Smooth muscle cell (in vitro differentiated cells): ENCODE data around the gene GLI3. TPM values are rescaled to one million over a fixed set of nuclear protein-coding genes. Genes with fewer than 3 reads are reported as not detected.

ENCODE experiments used
- DNase-seq: peaks from one replicate; lab custom pipeline; 2025; ENCODE audit not compliant: unreplicated experiment; lab: John Stamatoyannopoulos, UW
- H2AFZ ChIP-seq: fragments of 200-600 bp; sonication (generic); 2 replicates; pipeline ENCODE4 v1.6.0; 2016; ENCODE audit warnings: antibody characterized with exemption, low read depth, mild to moderate bottlenecking
- H3F3A ChIP-seq: fragments of 200-600 bp; sonication (generic); 2 replicates; pipeline ENCODE4 v1.6.0; 2017; ENCODE audit warnings: antibody characterized with exemption, low read depth
- H3K27ac ChIP-seq: fragments of 200-600 bp; sonication (generic); 2 replicates; pipeline ENCODE4 v1.5.1; 2016; ENCODE audit warnings: low read depth, mild to moderate bottlenecking
- H3K27me3 ChIP-seq: fragments of 200-600 bp; sonication (generic); 2 replicates; pipeline ENCODE4 v1.6.1; 2016; ENCODE audit warnings: low read depth, mild to moderate bottlenecking
- H3K36me3 ChIP-seq: fragments of 200-600 bp; sonication (generic); 2 replicates; pipeline ENCODE4 v1.5.1; 2016; ENCODE audit warnings: low read depth
- H3K4me1 ChIP-seq: fragments of 200-600 bp; sonication (generic); 2 replicates; pipeline ENCODE4 v1.5.1; 2016; ENCODE audit warnings: low read depth
- H3K4me2 ChIP-seq: fragments of 200-600 bp; sonication (generic); 2 replicates; pipeline ENCODE4 v1.6.0; 2016; ENCODE audit warnings: mild to moderate bottlenecking
- H3K4me3 ChIP-seq: fragments of 200-600 bp; sonication (generic); 2 replicates; pipeline ENCODE4 v1.5.1; 2016; ENCODE audit warnings: mild to moderate bottlenecking
- H3K79me2 ChIP-seq: fragments of 200-600 bp; sonication (generic); 2 replicates; pipeline ENCODE4 v1.6.0; 2016; ENCODE audit warnings: low read depth, mild to moderate bottlenecking
- H3K9ac ChIP-seq: fragments of 200-600 bp; sonication (generic); 2 replicates; pipeline ENCODE4 v1.6.0; 2016; ENCODE audit warnings: low read depth
- H3K9me3 ChIP-seq: fragments of 200-600 bp; sonication (generic); replicated peaks from 2 replicates; pipeline ENCODE4 v1.5.1; 2016; ENCODE audit warnings: low read depth
- H4K20me1 ChIP-seq: fragments of 200-600 bp; sonication (generic); 2 replicates; pipeline ENCODE4 v1.6.0; 2016; ENCODE audit warnings: low read depth
- WGBS: methylation state at CpG from one replicate; pipeline ENCODE4 v1.1.7; 2016; ENCODE audit warnings: low lambda C conversion rate; 5-methylcytosine and 5-hydroxymethylcytosine counted together
- polyA plus RNA-seq: library from polyadenylated mRNA; unstranded; fragments of >200 nt; fragmentation: Nextera tagmentation; extraction: Ambion mirVana; gene quantifications from 2 replicates; pipeline ENCODE4 v1.2.1, GENCODE V29; 2016
- total RNA-seq: library from RNA; depleted of rRNA; stranded (reverse); fragments of >200 nt; gene quantifications from 2 replicates; pipeline ENCODE4 v1.2.3, GENCODE V29; 2014
- TF ChIP-seq, protein P1 (sequence below): fragments of 200-600 bp; sonication (generic); IDR thresholded peaks from 2 replicates; pipeline ENCODE4 v1.5.1; 2017; ENCODE audit warnings: borderline replicate concordance, mild to moderate bottlenecking, antibody characterized with exemption; ENCODE audit not compliant: insufficient read depth, poor library complexity, severe bottlenecking

GLI3 gene
- total and polyA plus RNA-seq, 2 experiments from 2014 or later, result 31.1 to 70.4 TPM

DNA sequence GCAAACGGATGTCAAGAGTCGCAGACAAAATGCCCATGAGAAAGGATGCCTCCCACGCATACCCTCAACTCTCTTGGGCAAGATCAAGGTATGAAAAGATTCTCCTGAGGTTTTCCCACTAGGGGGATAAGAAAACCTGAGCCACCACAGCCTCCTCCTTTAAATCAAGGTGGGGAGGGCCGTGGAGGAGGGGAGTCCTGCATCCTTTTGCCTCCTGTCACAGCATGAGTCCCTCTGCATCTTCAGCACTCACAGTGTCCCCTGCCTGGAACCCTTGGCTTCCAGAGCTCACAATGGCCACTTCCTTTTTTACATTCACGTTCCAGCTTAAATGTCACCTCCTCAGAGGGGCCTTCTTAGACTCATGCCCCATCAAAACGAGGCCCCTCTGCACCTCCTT, 207.6 kb downstream of the GLI3 start:
- Histone ChIP-seq H2AFZ (no peak overlapping the region), H4K20me1 (peaks cover 58% of the 10 kb centered on the region), H3K4me3 (no peak overlapping the region), H3K27ac (no peak overlapping the region), H3K4me1 (no peaks in the 10 kb centered on the region), H3K4me2 (no peak overlapping the region), H3K79me2 (no peaks in the 10 kb centered on the region), H3K9me3 (no peaks in the 10 kb centered on the region), H3K36me3 (peaks cover 16% of the 10 kb centered on the region), H3K27me3 (no peaks in the 10 kb centered on the region), H3F3A (no peaks in the 10 kb centered on the region), H3K9ac (no peak overlapping the region)
- WGBS, result 89% methylated on average over 6 of the region's 6 CpGs
- DNase-seq, result no peak
- TF ChIP-seq, protein P1, sequence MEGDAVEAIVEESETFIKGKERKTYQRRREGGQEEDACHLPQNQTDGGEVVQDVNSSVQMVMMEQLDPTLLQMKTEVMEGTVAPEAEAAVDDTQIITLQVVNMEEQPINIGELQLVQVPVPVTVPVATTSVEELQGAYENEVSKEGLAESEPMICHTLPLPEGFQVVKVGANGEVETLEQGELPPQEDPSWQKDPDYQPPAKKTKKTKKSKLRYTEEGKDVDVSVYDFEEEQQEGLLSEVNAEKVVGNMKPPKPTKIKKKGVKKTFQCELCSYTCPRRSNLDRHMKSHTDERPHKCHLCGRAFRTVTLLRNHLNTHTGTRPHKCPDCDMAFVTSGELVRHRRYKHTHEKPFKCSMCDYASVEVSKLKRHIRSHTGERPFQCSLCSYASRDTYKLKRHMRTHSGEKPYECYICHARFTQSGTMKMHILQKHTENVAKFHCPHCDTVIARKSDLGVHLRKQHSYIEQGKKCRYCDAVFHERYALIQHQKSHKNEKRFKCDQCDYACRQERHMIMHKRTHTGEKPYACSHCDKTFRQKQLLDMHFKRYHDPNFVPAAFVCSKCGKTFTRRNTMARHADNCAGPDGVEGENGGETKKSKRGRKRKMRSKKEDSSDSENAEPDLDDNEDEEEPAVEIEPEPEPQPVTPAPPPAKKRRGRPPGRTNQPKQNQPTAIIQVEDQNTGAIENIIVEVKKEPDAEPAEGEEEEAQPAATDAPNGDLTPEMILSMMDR, result no peak

DNA sequence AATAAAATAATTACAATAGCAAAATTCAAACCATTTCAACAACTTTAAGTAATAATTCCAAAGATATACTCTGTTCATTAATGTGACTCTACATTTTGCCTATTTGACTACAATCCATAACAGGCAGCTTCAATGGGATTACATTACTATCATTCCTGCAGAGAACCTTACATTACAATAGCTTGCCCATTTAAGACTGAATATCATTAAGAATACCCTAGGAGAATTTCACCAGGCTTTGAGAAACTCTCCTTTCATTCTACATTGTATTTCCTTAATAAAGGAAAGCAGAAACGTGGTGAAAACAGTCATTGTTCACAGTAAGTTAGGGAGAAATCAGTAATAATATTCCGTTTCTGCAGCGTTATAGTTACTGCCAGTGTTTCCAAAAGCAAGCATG, 209.5 kb downstream of the GLI3 start:
- TF ChIP-seq, protein P1, result no peak
- Histone ChIP-seq H3K27ac (no peak overlapping the region), H3K9ac (no peak overlapping the region), H3K79me2 (no peaks in the 10 kb centered on the region), H3K4me2 (no peak overlapping the region), H3F3A (no peaks in the 10 kb centered on the region), H3K9me3 (no peaks in the 10 kb centered on the region), H3K4me3 (no peak overlapping the region), H2AFZ (no peak overlapping the region), H3K27me3 (no peaks in the 10 kb centered on the region), H4K20me1 (peaks cover 60% of the 10 kb centered on the region), H3K36me3 (peaks cover 16% of the 10 kb centered on the region), H3K4me1 (no peaks in the 10 kb centered on the region)
- no peak for DNase-seq
- 69% methylated on average over 3 of the region's 3 CpGs for WGBS

DNA sequence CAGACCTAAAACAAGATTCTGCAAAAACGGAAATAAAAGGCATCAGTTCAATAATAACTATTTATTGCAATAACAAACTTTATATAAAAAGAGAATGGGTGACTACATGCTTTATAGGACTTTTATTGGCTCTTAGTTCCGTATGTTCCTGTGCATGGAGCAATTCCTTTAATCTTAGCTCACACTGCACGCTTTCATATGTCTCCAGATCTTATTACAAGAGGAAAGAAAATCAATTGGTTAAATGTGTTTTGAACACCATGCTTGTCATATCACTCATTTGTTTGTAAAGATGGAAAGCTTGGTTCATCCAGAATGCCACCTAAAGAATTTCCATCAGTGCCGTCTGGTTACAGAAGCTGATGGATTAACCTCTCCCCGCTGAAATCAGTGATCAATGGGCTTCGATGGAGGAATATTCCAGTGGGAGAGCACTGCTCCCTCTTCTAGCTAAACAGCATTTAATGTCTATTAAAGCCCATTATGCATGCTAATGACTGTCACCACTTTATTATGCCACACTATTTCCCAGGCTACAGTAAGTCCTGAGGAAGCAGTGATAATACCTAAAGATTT, 210.3 kb downstream of the GLI3 start:
- peaks cover 20% of the 10 kb centered on the region for H3K36me3 ChIP-seq
- no peak overlapping the region for H3K9ac ChIP-seq
- H2AFZ ChIP-seq, result no peak overlapping the region
- no peak overlapping the region for H3K27ac ChIP-seq
- no peak overlapping the region for H3K4me2 ChIP-seq
- no peaks in the 10 kb centered on the region for H3K4me1 ChIP-seq
- DNase-seq, result no peak
- H3K4me3 ChIP-seq, result no peak overlapping the region
- no peaks in the 10 kb centered on the region for H3F3A ChIP-seq
- TF ChIP-seq, protein P1, result no peak
- peaks cover 58% of the 10 kb centered on the region for H4K20me1 ChIP-seq
- no peaks in the 10 kb centered on the region for H3K27me3 ChIP-seq
- H3K79me2 ChIP-seq, result no peaks in the 10 kb centered on the region
- 94% methylated on average over 6 of the region's 6 CpGs for WGBS
- H3K9me3 ChIP-seq, result no peaks in the 10 kb centered on the region
